HG03565 (cell line): ENCODE measurements around the gene EGLN1.
"Not testable (repeated sequence)": the region's sequence is repeated elsewhere in the genome, so short reads cannot be mapped to it uniquely, and the experiment has no call there.

Source experiments
- ATAC-seq: cut with Tn5 transposase; IDR thresholded peaks from one replicate; pipeline ENCODE4 v1.9.1; 2021; ENCODE audit warnings: mild to moderate bottlenecking, moderate library complexity; ENCODE audit not compliant: unreplicated experiment

The EGLN1 gene

GRCh38 chr1:231369282-231369681 is 52.8 kb downstream of the EGLN1 start:
- no peak for ATAC-seq

DNA sequence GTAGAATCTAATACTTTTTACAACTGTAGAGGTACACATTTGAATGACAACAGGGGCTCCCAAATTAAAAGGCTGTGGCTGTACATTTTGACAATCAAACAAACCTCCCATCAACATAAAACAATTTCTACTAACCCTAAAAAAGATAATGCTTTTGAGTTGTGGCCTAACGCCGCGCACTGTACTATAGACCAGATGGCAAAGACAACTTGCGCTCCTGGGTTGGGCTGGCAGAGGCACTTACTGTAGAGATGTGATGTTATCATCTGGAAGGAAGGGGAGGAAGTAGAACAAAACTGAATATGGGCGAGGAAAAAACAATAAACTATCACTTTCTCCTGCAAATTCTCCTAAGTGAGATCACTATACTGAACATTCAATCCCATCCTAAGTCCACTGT is 57.9 kb downstream of the EGLN1 start:
- no peak for ATAC-seq

GRCh38 chr1:231363624-231364023 is 58.5 kb downstream of the EGLN1 start:
- ATAC-seq: no peak

GRCh38 chr1:231362325-231362724 is 59.8 kb downstream of the EGLN1 start:
- no peak for ATAC-seq

DNA sequence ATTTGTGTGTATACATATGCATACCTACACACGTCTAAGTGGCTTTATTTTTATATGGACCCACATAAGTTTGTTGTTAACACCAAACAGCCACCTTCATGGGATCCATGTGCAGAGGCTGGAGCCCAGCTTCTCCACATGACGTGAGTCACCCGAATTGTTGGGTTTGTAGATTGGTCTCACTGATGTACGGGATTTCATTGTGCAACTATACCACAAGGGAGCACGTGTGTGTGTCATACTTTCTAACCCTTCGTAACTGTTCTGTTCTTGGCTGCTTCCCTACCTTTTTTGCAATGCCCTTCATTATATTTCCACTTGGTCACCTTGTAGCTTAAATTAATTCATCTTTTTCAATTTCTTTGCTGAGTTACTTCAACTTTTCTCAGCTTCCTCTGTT is 63.0 kb downstream of the EGLN1 start:
- no peak for ATAC-seq

DNA sequence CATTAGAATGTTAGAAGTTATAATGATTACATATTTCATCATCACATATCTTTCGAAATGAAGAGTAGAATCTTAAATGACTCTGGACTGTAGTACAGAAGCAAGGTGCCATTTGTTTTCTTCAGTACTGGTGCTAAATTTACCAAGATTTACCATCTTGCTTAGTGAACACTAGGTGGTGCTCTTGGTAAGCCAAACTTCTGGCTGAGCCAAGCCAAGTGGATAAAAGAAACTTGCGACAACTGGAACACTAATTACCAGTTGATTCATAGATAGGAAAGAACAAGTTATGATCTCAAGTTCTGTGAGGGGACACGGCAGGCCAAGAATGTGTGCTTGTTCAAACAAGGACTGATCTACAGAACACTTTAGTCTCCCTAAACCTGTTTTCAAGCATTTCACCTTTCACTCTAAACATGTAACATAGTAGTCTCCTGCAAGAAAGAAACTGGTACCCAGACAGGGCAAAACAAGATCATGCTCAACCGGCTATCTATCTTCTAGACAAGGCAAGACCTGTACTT is 64.2 kb downstream of the EGLN1 start:
- peak; percentile 80 for ATAC-seq

DNA sequence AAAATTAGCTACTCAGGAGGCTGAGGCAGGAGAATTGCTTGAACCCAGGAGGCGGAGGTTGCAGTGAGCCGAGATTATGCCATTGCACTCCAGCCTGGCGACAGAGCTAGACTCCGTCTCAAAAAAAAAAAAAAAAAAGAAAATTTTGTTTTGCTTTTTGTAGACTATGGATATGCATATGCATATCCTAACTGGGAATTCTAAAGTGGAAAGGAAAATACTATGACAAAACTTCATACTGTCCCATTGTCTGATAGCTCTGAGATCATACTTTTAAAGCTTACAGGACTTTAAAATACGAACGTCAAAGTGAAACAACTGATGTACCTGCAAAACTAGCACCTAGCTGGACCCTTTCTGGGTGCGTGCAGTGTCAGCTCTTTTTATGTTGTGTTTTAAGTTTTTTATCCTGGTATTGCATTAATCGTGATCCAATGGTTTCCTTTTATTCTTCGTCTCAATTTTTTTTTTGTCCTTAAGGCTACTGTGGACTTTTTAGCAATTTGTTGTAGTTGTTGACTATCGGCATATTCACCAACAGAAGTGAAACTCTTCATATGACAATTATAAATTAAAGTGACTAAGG is 64.8 kb downstream of the EGLN1 start:
- ATAC-seq: no peak

DNA sequence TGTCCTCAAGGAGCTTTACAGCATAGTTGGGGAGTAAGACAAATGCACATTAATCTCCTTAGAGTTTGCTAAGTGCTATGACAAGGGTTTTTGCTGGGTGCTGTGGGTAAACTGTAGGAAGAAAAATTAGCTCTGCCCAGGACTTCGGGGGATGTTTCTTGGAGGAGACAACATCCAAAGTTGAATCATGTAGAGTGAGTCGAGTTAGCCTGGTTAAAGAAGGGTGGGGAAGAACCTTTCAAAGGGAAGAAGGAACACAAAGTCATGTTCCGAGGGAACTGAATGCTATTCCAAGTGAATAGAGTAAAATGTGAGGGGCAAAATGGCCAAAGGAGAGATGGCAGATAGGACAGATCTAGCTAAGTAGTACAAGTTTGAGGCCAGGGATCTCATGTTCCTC is 66.9 kb downstream of the EGLN1 start:
- no peak for ATAC-seq

- no peak for ATAC-seq
Measured at GRCh38 chr1:231354330-231355020, 67.6 kb downstream of the EGLN1 start.

- no peak for ATAC-seq
Measured at GRCh38 chr1:231353086-231353485, 69.0 kb downstream of the EGLN1 start.

DNA sequence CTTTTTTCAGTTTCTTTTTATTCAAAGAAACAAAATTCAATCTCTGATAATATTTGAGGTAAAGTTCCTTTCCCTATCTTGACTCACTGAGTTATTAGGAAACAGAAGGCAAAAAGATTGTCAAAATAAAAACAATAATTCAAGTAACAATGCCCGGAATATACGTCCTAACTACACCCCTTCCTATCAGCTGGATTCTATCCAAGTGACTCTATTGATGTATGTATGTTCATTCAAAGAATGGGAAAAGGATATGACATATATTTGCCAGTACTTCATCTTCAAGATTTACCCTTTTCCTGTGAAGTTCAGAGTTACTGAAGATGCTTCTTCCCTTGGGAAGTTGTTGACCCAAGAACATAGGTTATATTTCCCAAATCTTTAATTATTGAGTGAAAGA is 70.3 kb downstream of the EGLN1 start:
- ATAC-seq: no peak

GRCh38 chr1:231348856-231349255 is 73.2 kb downstream of the EGLN1 start:
- ATAC-seq: not testable (repeated sequence)

DNA sequence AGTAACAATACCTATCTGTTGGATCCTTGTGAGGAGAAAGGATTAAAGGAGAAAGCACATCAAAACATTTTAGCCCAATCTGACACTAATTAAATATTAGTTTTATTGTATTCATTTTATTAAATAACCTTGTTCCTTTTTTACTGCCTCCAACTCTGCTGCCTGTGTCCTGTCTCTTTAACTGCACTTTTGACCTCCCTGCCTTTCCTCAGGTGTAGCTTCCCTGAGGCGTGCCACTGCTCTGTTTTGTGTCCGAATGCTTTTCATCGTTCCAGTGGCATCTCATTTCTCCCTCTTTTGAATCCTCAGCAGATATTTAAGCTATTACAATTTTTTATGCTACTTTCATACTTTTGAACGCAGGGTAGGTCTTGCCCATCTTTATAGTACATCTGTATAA is 73.6 kb downstream of the EGLN1 start:
- ATAC-seq: no peak

DNA sequence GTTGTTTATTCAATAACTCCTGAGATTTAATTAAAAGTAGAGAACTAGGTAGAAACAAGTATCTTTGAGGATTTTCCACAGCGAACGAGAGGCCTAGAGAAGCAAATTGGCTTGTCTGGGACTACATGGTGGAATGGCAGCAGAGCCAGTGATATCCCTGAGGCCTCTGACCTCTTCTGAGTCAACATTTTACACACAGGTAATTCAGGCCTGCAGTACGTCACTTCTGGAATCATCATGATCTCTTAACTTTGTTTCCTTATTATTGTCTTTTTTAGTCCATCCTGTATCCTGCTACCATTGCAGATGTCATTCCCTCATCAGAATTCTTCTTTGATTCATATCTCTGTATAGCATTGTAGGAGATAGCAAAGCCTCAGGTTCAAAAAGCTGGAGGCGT is 74.1 kb downstream of the EGLN1 start:
- no peak for ATAC-seq

DNA sequence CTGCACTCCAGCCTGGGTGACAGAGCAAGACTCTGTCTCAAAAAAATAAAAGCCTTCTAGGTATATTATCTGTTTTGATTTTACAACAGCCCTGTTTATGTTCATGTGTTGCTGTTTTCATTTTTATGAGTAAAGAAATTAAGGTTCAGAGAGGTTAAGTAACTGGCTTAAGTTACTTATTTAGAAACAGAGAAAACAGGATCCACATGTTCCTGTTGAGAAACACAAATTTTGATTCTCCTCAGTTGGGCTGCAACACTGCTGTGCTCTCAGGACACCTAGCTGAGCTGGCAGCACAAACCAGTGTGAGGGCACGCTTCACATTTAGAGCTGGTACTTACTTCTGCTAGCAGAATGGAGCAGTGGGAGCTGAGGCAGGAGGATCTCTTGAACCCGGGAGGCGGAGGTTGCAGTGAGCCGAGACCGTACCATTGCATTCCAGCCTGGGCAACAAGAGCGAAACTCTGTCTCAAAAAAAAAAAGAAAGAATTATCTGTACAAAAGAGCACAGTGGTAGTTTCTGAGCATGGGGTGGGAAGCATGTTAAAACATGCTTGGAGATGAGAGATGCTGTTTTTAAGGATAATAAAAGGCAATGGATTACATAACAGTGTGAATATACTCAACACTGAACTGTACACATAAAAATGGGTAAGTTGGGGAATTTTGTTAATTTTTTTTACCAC is 81.6 kb downstream of the EGLN1 start:
- no peak for ATAC-seq

GRCh38 chr1:231338270-231339128 is 83.6 kb downstream of the EGLN1 start, which contains the start of gene SPRTN:
Gene SPRTN, plus strand, starts transcription at chr1:231338293. Its CDS starts 91 bp downstream, at chr1:231338384.
- ATAC-seq: no peak

- ATAC-seq: peak; percentile 65
Measured at GRCh38 chr1:231337472-231338269, 84.4 kb downstream of the EGLN1 start, which contains the start of gene EXOC8. Gene EXOC8, minus strand, starts transcription at chr1:231337852. Its CDS starts 107 bp downstream, at chr1:231337745.

DNA sequence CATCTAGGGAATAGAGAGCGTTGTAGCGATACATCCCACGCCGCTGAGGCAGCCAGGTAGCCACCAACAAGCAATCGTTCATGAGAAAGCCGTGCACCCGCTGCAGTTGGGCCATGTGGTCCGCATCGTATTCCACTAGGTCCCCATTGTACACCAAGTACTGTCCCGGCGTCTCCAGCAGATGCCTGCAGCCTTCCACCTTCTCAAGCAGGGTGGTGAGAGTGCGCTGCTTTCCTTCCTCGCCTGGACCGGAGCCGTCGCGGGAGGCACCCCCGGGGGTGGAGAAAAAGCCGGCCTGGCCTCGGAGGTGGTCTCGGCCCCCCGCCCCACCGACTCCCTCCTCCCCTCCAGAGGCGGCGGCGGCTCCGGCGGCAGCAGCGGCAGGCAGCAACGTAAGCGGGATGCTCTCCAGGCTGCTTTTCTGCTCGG is 85.0 kb downstream of the EGLN1 start:
- no peak for ATAC-seq

GRCh38 chr1:231335663-231336602 is 86.2 kb downstream of the EGLN1 start:
- ATAC-seq: no peak
